Measurements from ENCODE around the gene ZNF593.

The ZNF593 gene

DNA sequence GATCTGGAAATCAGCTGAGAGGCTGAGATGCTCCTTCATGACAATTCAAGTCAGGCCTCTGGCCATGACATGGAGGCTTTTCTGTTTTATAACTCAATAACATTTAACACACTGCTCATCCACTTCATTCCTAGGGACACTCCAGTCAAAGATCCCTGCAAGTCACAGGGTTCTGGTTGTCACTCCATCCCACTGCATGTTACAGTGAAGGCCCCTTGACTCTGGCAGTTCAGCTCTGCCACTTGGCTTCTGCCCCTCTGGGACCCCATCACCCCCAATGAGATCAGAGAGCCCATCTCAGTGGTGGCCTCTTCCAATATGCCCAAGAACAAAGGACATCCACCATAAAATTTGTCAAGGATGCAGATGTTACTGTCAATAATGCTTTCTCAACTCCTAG lies 20.8 kb upstream of the ZNF593 start:
- H3K4me3 ChIP-seq (ENCODE audit: low read depth, low read length) = no peak overlapping the region
- no peak for DNase-seq (ENCODE audit: low read depth)
- TF ChIP-seq CTCF (IDR thresholded peaks at IDR 0.05; ENCODE audit: control insufficient read depth, extremely low read depth, insufficient read depth) = no peak

DNA sequence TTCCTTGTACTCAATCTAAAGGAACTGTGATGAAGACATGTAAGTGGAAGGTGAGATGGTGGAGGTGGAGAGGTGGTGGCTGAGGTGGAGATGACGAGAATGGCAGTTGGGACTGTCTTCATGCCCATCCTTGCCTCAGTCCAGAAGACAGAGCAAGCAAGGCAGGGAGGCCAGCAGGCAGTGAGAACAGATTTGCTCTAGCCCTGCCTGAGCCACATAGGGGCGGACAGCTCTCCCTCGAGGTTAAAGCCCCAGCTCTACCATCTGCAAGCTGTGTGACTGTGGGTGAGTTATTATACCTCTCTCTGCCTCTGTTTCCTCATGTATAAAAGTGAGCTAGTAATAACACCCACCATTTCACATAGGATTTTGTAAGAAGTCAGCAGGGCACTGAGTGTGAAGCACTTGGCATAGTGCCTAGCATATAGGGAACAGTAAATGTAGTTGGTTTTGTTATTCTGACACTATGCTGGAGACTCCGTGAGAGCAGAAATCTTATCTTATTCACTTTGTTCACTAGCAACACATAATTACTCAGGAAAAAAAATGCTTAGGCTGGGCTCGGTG lies 15.7 kb upstream of the ZNF593 start:
- TF ChIP-seq CTCF (IDR thresholded peaks at IDR 0.05; ENCODE audit: control insufficient read depth, extremely low read depth, insufficient read depth) = no peak
- DNase-seq (ENCODE audit: low read depth) = no peak
- H3K4me3 ChIP-seq (ENCODE audit: low read depth, low read length) = no peak overlapping the region

GRCh38 chr1:26154750-26155149 lies 15.0 kb upstream of the ZNF593 start:
- H3K4me3 ChIP-seq (ENCODE audit: low read depth, low read length) = no peak overlapping the region
- no peak for TF ChIP-seq CTCF (IDR thresholded peaks at IDR 0.05; ENCODE audit: control insufficient read depth, extremely low read depth, insufficient read depth)
- DNase-seq (ENCODE audit: low read depth) = no peak

GRCh38 chr1:26155370-26156284 lies 14.1 kb upstream of the ZNF593 start:
- no peak for DNase-seq (ENCODE audit: low read depth)
- H3K4me3 ChIP-seq (ENCODE audit: low read depth, low read length) = no peak overlapping the region
- TF ChIP-seq CTCF (IDR thresholded peaks at IDR 0.05; ENCODE audit: control insufficient read depth, extremely low read depth, insufficient read depth) = no peak

DNA sequence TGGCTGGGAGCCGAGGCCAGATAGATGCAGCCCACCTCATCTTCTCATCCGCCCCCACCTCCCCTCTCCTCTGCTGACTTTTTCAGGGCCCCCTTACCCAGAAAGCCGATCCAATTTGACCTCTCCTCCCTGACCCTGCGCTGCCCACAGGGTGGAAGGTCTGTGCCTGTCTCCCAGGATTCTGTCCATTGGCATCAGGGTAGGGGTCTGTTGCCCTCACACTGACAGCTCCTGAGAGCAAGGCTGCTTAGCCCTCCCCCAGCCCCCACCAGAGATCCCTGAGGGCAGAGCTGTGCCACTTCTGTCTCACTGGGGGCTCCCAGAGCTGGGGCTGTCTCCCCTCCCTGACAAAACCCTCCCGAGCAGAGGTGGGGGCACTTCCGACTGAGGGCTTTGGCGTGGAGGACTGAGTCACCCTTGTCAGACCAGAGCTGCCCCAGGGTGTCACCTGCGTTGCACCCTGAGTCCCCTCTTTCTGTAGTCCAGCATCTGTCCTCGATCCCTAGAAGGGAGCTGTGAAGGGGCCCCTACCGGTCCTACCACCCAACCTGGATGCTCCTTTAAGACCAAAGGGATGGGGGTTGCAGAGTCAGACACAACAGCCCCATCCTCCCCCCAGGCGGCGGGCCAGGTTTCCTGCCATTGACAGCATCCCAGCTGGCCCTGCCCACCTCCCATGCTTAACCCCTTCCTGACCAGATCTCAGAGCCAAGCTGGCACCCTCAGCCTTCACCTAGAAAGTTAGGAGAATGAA lies 13.2 kb upstream of the ZNF593 start:
- no peak for DNase-seq (ENCODE audit: low read depth)
- TF ChIP-seq CTCF (IDR thresholded peaks at IDR 0.05; ENCODE audit: control insufficient read depth, extremely low read depth, insufficient read depth) = no peak
- no peak overlapping the region for H3K4me3 ChIP-seq (ENCODE audit: low read depth, low read length)

DNA sequence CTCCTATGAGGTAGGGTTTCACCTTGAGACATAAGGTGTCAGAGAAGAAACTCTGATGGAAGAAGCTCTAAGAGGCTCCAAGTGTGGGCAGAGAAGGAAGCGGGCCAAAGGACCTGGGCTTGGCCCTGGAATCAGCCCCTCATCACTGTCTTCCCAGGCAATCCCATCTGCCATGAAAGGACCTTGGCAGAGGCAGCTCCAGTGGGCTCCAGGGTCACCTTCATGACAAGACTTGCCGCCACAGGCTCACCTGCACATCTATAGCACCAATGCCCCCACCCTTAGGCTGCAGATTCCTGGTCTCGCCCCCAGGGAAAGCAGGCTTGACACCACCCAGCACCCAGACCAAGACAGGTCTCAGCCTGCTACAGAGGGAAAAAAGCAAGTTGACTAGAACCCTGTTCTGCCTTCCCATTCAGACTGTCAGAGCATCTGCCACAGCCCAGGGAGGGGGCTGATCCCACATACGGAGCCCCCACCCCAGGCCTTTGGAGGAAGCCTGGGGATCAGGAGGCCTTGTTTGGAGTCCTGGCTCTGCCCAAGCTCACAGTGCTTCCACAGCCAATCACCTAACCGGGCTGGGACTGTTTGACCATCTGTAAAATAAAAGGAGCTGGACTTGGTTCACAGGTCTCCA lies 11.3 kb upstream of the ZNF593 start:
- no peak overlapping the region for H3K4me3 ChIP-seq (ENCODE audit: low read depth, low read length)
- no peak for TF ChIP-seq CTCF (IDR thresholded peaks at IDR 0.05; ENCODE audit: control insufficient read depth, extremely low read depth, insufficient read depth)
- DNase-seq (ENCODE audit: low read depth) = no peak

Measured in LNCaP clone FGC (cell line).